ENCODE results near the gene VDR.

Gene VDR

GRCh38 chr12:47868041-47868440, 36.8 kb downstream of the VDR start:
- DNase-seq (ENCODE audit: insufficient read length, low spot score) (no peak), FAIRE-seq (no peak)
- TF ChIP-seq POU2F2 (IDR thresholded peaks at IDR 0.05; ENCODE audit: low read depth, low read length) (no peak), POLR2A (IDR thresholded peaks at IDR 0.05; ENCODE audit: low read depth, low read length) (no peak), POLR2AphosphoS5 (IDR thresholded peaks at IDR 0.05; ENCODE audit: low read depth, low read length) (no peak), SPI1 (IDR thresholded peaks at IDR 0.05; ENCODE audit: low read depth, low read length) (no peak), TAF1 (IDR thresholded peaks at IDR 0.05; ENCODE audit: low read depth, low read length) (no peak), PAX5 (IDR thresholded peaks at IDR 0.05; ENCODE audit: insufficient read depth, low read length, severe bottlenecking) (no peak)

- FAIRE-seq = no peak
- TF ChIP-seq TAF1 (IDR thresholded peaks at IDR 0.05; ENCODE audit: low read depth, low read length) (no peak), PAX5 (IDR thresholded peaks at IDR 0.05; ENCODE audit: insufficient read depth, low read length, severe bottlenecking) (no peak), POU2F2 (IDR thresholded peaks at IDR 0.05; ENCODE audit: low read depth, low read length) (no peak), POLR2AphosphoS5 (IDR thresholded peaks at IDR 0.05; ENCODE audit: low read depth, low read length) (no peak), POLR2A (IDR thresholded peaks at IDR 0.05; ENCODE audit: low read depth, low read length) (no peak), SPI1 (IDR thresholded peaks at IDR 0.05; ENCODE audit: low read depth, low read length) (no peak)
- no peak for DNase-seq (ENCODE audit: insufficient read length, low spot score)
These were observed 37.3 kb downstream of the VDR start for GRCh38 chr12:47867495-47867941.

- DNase-seq (ENCODE audit: insufficient read length, low spot score) (no peak), FAIRE-seq (no peak)
- no peak for TF ChIP-seq POLR2A (IDR thresholded peaks at IDR 0.05; ENCODE audit: low read depth, low read length)
- TF ChIP-seq POU2F2 (IDR thresholded peaks at IDR 0.05; ENCODE audit: low read depth, low read length) = no peak
- no peak for TF ChIP-seq TAF1 (IDR thresholded peaks at IDR 0.05; ENCODE audit: low read depth, low read length)
- no peak for TF ChIP-seq SPI1 (IDR thresholded peaks at IDR 0.05; ENCODE audit: low read depth, low read length)
These were observed 40.1 kb downstream of the VDR start for GRCh38 chr12:47864646-47865235.

GRCh38 chr12:47863985-47864384, 40.8 kb downstream of the VDR start:
- DNase-seq (ENCODE audit: insufficient read length, low spot score) (no peak), FAIRE-seq (no peak)
- no peak for TF ChIP-seq POLR2A (IDR thresholded peaks at IDR 0.05; ENCODE audit: low read depth, low read length)
- no peak for TF ChIP-seq TAF1 (IDR thresholded peaks at IDR 0.05; ENCODE audit: low read depth, low read length)
- TF ChIP-seq POU2F2 (IDR thresholded peaks at IDR 0.05; ENCODE audit: low read depth, low read length) = no peak
- TF ChIP-seq PAX5 (IDR thresholded peaks at IDR 0.05; ENCODE audit: insufficient read depth, low read length, severe bottlenecking) = no peak
- TF ChIP-seq SPI1 (IDR thresholded peaks at IDR 0.05; ENCODE audit: low read depth, low read length) = no peak
- TF ChIP-seq POLR2AphosphoS5 (IDR thresholded peaks at IDR 0.05; ENCODE audit: low read depth, low read length) = no peak

DNA sequence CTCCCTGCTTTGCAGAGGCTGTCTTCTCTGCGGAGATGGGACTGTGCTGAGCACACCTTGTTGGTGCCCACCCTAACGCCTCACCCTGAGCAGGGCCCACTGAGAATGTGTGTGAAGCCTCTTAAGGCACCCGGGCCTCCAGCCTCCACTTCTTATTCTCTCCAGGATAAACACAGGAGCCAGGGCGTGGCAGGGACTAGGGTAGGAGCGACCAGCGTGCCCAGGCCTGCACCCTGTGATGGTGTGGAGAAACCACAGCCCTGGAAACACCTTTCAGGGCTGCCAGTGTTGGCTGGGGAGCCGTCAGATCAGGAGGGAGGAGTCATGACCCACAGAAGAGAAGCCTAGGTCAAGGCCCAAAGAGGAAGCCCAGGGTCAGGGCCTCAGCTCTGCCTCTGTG, 41.3 kb downstream of the VDR start:
- DNase-seq (ENCODE audit: insufficient read length, low spot score) = no peak
- FAIRE-seq = no peak
- TF ChIP-seq POU2F2 (IDR thresholded peaks at IDR 0.05; ENCODE audit: low read depth, low read length) (no peak), POLR2AphosphoS5 (IDR thresholded peaks at IDR 0.05; ENCODE audit: low read depth, low read length) (no peak), POLR2A (IDR thresholded peaks at IDR 0.05; ENCODE audit: low read depth, low read length) (no peak), TAF1 (IDR thresholded peaks at IDR 0.05; ENCODE audit: low read depth, low read length) (no peak), SPI1 (IDR thresholded peaks at IDR 0.05; ENCODE audit: low read depth, low read length) (no peak), PAX5 (IDR thresholded peaks at IDR 0.05; ENCODE audit: insufficient read depth, low read length, severe bottlenecking) (no peak)

DNA sequence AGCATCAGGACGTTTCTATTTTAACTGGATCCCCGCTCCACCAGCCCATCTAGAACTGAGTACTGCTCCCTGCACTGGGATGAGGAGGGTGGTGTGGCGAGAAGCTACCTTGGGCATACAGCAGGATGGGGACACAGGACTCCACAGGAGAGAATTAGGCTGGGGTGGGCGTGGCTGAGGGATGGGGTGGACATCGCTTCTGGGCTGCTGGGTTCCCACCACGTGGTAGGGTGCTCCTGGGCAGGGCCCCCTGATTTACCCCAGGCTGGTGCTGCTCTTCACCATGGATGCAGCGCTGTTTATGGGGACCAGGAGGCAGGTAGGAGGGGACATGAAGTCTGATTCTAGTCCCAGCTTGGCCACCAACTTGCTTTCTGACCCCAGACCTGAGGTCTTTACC, 41.9 kb downstream of the VDR start:
- DNase-seq (ENCODE audit: insufficient read length, low spot score) (no peak), FAIRE-seq (no peak)
- TF ChIP-seq SPI1 (IDR thresholded peaks at IDR 0.05; ENCODE audit: low read depth, low read length) (no peak), POLR2A (IDR thresholded peaks at IDR 0.05; ENCODE audit: low read depth, low read length) (no peak), PAX5 (IDR thresholded peaks at IDR 0.05; ENCODE audit: insufficient read depth, low read length, severe bottlenecking) (no peak), POLR2AphosphoS5 (IDR thresholded peaks at IDR 0.05; ENCODE audit: low read depth, low read length) (no peak), TAF1 (IDR thresholded peaks at IDR 0.05; ENCODE audit: low read depth, low read length) (no peak), POU2F2 (IDR thresholded peaks at IDR 0.05; ENCODE audit: low read depth, low read length) (no peak)

- DNase-seq (ENCODE audit: insufficient read length, low spot score) (no peak), FAIRE-seq (no peak)
- TF ChIP-seq POLR2A (IDR thresholded peaks at IDR 0.05; ENCODE audit: low read depth, low read length) (no peak), PAX5 (IDR thresholded peaks at IDR 0.05; ENCODE audit: insufficient read depth, low read length, severe bottlenecking) (no peak), POLR2AphosphoS5 (IDR thresholded peaks at IDR 0.05; ENCODE audit: low read depth, low read length) (no peak), SPI1 (IDR thresholded peaks at IDR 0.05; ENCODE audit: low read depth, low read length) (no peak), POU2F2 (IDR thresholded peaks at IDR 0.05; ENCODE audit: low read depth, low read length) (no peak), TAF1 (IDR thresholded peaks at IDR 0.05; ENCODE audit: low read depth, low read length) (no peak)
These were observed 42.5 kb downstream of the VDR start for GRCh38 chr12:47862167-47862750.

- FAIRE-seq = no peak
- no peak for DNase-seq (ENCODE audit: insufficient read length, low spot score)
- TF ChIP-seq SPI1 (IDR thresholded peaks at IDR 0.05; ENCODE audit: low read depth, low read length) = no peak
- no peak for TF ChIP-seq PAX5 (IDR thresholded peaks at IDR 0.05; ENCODE audit: insufficient read depth, low read length, severe bottlenecking)
- TF ChIP-seq TAF1 (IDR thresholded peaks at IDR 0.05; ENCODE audit: low read depth, low read length) = no peak
- no peak for TF ChIP-seq POLR2AphosphoS5 (IDR thresholded peaks at IDR 0.05; ENCODE audit: low read depth, low read length)
- TF ChIP-seq POU2F2 (IDR thresholded peaks at IDR 0.05; ENCODE audit: low read depth, low read length) = no peak
- TF ChIP-seq POLR2A (IDR thresholded peaks at IDR 0.05; ENCODE audit: low read depth, low read length) = no peak
These were observed 43.9 kb downstream of the VDR start for GRCh38 chr12:47860873-47861272.

- DNase-seq (ENCODE audit: insufficient read length, low spot score) (no peak), FAIRE-seq (no peak)
- TF ChIP-seq POLR2AphosphoS5 (IDR thresholded peaks at IDR 0.05; ENCODE audit: low read depth, low read length) = no peak
These were observed 44.4 kb downstream of the VDR start for GRCh38 chr12:47860279-47860841.
